ENCODE data around the gene JARID2.

Gene JARID2

GRCh38 chr6:15361197-15361596, 115.3 kb downstream of the JARID2 start:
- DNase-seq, result no peak

- no peak for DNase-seq
These were observed 116.6 kb downstream of the JARID2 start for GRCh38 chr6:15362274-15363160.

GRCh38 chr6:15363164-15363522, 117.3 kb downstream of the JARID2 start:
- DNase-seq, result no peak

- DNase-seq, result no peak
These were observed 117.9 kb downstream of the JARID2 start for GRCh38 chr6:15363523-15364400.

GRCh38 chr6:15364401-15365037, 118.7 kb downstream of the JARID2 start:
- no peak for DNase-seq

- DNase-seq, result peak; percentile 73
These were observed 119.4 kb downstream of the JARID2 start for GRCh38 chr6:15365273-15365687.

GRCh38 chr6:15366003-15366535, 120.2 kb downstream of the JARID2 start:
- no peak for DNase-seq

- DNase-seq, result no peak
These were observed 121.0 kb downstream of the JARID2 start for GRCh38 chr6:15366879-15367278.

GRCh38 chr6:15368186-15368585, 122.3 kb downstream of the JARID2 start:
- DNase-seq, result no peak

- no peak for DNase-seq
These were observed 123.0 kb downstream of the JARID2 start for GRCh38 chr6:15368873-15369272.

GRCh38 chr6:15369838-15370237, 124.0 kb downstream of the JARID2 start:
- DNase-seq, result no peak

GRCh38 chr6:15370733-15371671, 125.1 kb downstream of the JARID2 start:
- no peak for DNase-seq

GRCh38 chr6:15372932-15373331, 127.1 kb downstream of the JARID2 start:
- DNase-seq, result no peak

GRCh38 chr6:15374119-15374518, 128.2 kb downstream of the JARID2 start:
- no peak for DNase-seq

- DNase-seq, result no peak
These were observed 129.1 kb downstream of the JARID2 start for GRCh38 chr6:15375018-15375417.

- no peak for DNase-seq
These were observed 129.9 kb downstream of the JARID2 start for GRCh38 chr6:15375638-15376290.

GRCh38 chr6:15376900-15377487, 131.1 kb downstream of the JARID2 start:
- no peak for DNase-seq

- no peak for DNase-seq
These were observed 132.4 kb downstream of the JARID2 start for GRCh38 chr6:15378272-15378671.

- DNase-seq, result no peak
These were observed 133.0 kb downstream of the JARID2 start for GRCh38 chr6:15378866-15379265.

- no peak for DNase-seq
These were observed 134.5 kb downstream of the JARID2 start for GRCh38 chr6:15380351-15380750.

- DNase-seq, result no peak
These were observed 136.2 kb downstream of the JARID2 start for GRCh38 chr6:15382089-15382488.

Measured in CD4-positive, alpha-beta T cell treated with Interleukin-6 for 4 hours (primary cell).